ENCODE measurements around the gene MFSD11.
A peak's percentile ranks its signal among the peaks of the same experiment; 100 is the strongest.
"Not testable (repeated sequence)": the region's sequence is repeated elsewhere in the genome, so short reads cannot be mapped to it uniquely, and the experiment has no call there.

MFSD11 gene

DNA sequence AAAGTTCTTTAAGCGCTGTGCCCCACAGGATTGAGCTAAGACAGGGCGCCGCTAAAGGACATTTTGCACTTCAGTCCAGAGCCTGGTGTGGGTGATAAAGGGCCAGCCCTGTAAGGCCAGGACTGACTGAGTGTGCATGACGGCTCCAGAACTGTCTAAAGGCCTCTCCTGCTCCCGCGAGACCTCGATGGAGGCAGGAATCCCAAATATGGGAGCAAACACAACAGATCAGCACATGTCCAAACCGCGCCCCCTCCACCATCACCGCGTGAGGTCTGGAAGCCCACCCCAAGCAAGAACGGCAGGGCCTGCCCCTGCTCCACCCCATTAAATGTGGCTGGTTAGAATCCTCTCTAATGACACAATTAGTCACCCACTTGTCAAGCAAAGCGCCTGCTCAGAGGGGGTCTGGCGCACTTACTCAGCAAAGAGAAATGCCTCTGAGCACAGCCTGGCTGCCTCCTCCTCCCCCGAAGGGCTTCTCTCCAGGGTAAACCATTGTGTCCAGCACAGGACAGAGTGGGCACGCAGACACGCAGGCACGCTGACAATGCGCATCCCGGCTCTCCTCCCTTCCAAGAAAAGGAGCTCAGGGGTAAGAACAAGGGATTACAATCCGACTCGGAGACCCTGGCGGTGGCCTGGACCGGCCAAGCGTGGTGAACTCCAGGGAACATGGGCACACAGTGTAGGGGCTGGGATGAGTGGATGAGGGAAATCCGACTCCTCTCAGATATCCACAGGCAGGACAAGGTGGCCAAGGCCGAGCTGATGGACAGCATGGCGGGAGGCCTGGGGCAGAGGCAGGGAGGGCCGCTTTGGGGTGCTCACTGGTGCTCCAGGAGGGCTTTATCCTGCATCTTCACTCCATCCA lies 28.6 kb upstream of the MFSD11 start:
- no peak for DNase-seq

DNA sequence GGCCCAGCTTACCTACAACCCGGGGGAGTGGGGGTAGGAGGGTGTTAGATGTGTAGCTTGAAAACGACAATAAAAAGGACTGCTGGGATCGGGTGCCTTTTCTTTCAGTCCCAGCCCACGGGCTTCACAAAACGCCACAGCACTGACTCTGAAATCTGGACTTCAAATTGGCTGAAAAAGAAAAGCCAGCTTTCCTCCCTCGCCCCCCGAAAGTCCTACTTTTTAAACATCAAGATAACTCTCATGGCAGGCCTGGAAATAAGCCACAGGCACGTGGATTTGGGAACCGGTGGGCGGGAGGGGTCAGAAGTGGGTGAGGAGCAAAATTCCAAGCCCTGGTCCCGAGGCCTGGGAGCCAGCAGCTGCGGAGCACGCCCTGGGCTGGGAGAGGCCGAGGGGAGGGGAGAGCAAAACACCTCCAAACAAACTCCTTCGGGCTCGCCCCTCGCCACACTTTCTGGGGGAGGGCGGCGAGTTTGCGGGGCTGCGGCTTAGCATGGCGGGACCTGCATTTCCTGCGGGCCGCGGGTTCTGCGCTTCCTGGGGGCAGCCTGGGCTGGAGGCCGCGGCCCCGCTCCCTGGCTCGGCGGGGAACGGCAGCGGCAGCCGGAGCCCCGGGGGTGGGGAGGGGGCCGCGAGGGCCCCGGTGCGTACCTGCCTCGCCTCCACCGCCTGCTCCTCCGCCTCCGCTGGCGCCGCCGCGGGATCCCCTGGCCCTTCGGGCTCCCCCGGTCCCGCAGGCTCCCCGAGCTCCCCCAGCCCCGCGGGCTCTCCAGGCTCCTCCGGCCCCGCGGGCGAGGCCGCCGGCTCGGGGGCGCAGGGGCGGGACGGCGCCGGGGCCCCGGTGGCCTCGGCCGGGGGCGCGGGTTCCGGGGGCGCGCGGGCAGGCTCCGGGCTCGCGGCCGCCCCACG lies 27.7 kb upstream of the MFSD11 start:
- not testable (repeated sequence) for DNase-seq

DNA sequence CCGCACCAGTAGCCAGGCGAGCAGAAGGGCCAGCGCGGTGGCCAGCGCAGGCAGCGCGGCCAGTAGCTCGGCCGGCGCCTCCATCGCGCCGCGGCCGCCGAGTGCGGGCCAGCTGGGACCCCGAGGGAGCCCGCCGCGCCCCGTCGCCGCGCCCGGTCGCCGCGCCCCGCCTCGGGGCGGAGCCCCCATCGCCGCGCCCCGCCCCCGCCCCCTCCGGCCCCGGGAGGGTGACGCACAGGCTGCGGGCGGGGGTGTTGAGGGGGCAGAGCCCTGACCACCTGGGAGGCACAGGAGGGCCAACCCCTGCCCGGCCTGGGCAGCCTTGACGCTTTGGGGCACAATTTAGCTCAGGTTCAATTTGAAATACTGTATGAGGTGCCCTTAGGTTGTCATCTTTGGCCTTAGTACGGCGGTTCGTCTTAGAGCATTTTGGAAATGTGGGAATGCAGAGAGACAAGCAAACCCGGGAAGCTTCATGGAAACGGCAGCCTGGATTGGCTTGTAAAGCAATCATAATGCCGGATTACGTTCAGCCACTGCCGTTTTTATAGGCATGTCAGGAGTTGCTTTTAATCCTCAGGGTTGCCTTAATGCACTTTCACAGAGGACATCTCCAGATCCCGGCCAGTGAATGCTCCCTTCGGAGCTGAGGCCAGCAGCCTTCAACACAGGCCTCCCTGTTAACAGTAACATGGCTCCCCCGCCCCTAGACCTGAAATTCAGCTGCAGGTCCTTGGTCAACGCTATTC lies 26.9 kb upstream of the MFSD11 start, which contains the start of gene MXRA7:
Gene MXRA7 (minus strand): TSS at position 103 of the 749 bp plus-strand sequence. CDS start 19 bp downstream, at position 84.
- peak; percentile 60 to 65 for DNase-seq

DNA sequence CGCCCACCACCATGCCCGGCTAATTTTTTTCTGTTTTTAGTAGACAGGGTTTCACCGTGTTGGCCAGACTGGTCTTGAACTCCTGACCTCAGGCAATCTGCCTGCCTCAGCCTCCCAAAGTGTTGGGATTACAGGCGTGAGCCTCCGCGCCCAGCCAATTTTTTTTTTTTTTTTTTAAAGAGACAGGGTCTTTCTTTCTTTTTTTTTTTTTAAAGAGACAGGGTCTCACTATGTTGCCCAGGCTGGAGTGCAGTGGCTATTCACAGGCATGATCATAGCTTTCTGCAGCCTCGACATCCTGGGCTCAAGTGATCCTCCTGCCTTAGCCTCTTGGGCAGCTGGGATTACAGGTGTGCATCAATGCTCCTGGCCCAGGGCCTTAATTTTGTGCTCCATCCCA lies 25.6 kb upstream of the MFSD11 start:
- DNase-seq, result not testable (repeated sequence)

DNA sequence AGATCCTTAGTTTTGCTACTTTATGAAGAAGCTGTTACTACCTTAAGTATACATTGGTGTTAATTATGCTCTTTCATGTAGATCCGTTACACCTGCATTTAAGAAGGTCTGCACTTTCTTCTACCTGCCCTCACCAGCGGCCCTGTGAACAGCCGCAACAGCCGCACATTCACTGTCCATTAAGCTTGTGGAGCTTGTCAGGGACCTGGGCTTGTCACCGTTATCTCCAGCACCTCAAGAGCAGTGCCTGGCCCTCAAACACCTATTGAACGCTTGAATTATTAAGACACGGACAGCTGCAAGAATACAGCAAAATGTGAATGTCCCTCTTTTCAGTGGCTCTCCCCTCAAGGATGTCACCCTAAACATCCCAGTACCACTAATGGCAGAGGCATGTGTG lies 24.2 kb upstream of the MFSD11 start:
- no peak for DNase-seq

- no peak for DNase-seq
Measured at GRCh38 chr17:76714336-76714735, 23.6 kb upstream of the MFSD11 start.

DNA sequence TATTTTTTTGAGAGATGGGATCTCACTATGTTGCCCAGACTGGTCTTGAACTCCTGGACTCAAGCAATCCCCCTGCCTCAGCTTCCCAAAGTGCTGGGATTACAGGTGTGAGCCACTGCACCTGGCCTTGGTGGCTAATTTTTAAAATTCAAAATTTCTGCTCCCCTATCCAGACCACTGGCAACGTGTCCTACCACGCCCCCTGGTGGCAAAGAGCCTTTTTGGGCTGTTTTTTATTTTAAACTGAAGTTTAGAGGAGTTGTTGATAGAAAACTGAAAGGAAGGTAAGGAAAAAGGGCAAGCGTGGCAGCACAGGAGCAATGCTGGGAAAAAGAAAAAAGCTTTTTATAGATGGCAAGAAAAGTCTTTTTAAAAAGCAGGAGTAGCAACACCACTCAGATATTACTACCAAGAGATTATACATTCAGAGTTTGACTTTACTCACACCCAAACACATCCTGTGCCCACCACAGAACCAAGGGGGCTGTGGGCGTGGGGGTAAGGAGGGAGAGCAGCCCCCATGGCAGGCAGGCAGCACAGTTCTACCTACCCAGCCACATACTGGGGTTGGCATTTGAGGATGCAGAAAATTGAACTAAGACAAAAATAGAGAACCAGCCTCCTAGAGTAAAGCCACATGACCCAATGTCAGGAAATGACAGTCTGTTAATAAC lies 23.0 kb upstream of the MFSD11 start:
- peak; percentile 83 to 88 for DNase-seq

DNA sequence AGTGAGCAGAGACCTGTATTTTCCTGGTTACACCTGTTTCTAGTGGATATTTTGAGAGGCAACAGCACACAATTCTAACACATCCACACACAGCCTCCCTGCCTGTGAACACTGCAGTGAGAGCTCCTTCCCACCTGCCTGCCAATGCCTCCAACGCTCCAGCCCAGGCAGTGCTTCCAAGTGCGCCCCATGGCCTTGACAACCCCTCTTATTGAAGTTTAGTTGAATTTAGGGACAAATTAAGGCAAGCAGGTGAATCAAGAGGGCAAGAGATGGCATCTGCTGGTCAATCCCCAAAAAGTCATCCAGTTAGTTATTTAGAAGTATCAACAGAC lies 22.5 kb upstream of the MFSD11 start:
- DNase-seq, result no peak

GRCh38 chr17:76716146-76716838 lies 21.6 kb upstream of the MFSD11 start:
- no peak for DNase-seq

DNA sequence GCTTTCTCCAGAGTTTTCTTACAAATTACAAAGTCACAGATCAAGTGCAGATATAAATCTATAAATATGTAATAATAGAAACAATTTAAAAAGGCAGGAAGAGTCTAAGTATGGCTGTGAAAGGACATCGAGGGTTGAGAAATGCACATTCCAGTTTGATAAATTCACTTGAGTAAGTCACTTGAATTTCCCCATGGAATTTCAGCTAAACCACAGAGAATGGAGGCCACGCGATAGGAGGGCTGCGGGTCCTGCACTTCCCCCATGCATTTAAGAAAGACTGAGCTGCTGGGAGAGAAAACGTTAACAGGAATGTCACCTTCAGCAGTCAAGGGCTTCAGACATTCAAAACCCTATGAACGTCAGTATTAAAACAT lies 21.1 kb upstream of the MFSD11 start:
- DNase-seq, result no peak

GRCh38 chr17:76718516-76718915 lies 19.4 kb upstream of the MFSD11 start:
- no peak for DNase-seq

DNA sequence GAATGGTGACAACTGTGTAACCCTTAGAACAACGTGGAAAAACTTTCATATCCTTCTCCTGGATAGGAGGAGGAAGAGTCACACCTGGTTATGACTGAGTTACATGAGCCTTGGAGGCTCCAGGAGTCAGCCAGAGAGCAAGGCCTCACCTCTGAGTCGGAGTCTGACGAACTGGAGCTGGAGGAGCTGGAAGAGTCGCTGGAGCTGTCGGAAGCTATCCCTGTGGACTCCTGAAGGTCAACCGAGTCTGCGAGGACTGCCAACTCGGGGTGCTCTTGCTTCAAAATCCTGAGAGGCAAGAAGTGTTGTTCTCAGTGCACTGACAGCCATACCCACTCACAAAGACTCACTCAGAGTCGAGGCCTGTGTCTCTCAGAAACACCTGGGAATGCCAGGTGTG lies 17.7 kb upstream of the MFSD11 start:
- DNase-seq, result no peak

DNA sequence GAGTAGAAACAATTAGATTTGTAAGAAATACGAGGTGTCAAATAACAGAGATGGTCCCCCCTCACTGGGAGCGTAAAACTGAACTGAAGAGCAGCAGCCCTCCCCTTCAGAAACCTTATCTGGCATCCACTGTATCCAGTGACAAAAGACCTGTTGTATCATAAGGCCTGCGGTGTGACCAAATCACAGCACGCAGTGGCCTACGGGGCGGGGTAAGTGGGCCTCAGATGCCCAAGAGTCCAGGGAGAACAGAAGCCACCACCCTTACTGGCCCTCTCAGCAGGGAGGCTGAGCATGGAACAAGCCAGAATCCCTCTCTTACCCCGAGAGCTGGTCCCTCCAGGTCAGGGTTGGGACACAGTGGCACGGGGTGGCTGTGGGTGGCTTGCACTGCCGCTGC lies 17.0 kb upstream of the MFSD11 start:
- no peak for DNase-seq

DNA sequence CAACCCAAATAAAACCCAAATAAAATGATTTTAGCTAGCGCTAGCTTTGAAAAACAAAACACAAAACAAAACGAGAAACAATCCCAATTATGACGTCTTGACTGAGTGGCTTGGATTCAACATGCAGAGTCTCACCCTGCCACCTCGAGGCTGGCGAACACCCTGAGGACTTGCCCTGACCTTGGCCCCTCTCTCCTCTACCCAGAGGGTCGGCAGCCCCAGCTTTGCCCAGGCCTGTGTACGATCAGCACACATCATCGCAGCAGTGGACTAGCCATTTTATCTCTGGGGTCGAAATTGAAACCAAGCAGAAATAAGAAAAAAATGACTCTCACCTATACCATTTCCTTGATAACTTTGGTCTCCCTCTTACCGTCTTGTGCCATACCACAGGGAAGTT lies 16.5 kb upstream of the MFSD11 start:
- DNase-seq, result no peak

DNA sequence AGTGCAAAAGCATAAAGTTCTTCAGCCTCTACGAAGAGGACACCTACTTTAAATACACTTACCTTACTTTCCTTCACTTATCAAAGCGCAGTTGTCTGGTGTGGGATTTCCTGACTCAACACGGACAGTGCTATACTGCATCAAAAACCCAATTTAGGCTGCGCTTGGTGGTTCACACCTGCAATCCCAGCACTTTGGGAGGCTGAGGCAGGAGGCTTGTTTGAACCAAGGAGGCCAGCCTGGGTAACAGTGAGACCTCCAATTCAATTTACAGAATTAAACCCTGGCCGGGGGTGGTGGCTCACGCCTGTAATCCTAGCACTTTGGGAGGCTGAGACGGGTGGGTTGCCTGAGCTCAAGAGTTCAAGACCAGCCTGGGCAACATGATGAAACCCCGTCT lies 15.6 kb upstream of the MFSD11 start:
- no peak for DNase-seq

DNA sequence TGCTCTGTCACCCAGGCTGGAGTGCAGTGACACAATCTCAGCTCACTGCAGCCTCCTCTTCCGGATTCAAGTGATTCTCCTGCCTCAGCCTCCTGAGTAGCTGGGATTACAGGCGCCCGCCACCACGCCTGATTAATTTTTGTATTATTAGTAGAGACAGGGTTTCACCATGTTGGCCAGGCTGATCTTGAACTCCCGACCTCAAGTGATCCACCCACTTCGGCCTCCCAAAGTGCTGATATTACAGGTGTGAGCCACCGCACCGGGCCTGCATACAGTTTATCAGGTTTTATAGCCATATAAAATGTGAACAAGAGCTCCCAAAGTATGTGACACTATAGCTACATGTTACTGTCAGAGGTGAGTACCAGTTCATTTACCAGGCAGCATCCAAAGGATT lies 14.9 kb upstream of the MFSD11 start:
- DNase-seq, result not testable (repeated sequence)

DNA sequence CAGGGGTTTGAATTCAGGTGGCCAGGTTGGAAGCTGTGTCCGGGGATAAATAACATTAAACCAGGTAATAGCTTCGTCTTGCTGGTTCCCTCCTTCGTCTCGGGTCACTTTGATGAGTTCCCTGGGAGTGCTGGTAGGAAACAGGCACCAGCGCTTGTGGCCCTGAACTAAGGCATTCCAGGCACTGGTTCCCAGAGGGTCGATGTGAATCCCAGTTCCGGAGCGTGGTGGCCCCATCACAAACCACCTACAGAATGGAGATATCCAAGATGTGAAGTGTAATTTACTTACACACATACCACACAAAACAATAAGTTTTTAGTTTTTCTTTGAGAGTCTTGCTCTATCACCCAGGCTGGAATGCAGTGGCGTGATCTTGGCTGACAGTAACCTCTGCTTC lies 14.1 kb upstream of the MFSD11 start:
- no peak for DNase-seq

DNA sequence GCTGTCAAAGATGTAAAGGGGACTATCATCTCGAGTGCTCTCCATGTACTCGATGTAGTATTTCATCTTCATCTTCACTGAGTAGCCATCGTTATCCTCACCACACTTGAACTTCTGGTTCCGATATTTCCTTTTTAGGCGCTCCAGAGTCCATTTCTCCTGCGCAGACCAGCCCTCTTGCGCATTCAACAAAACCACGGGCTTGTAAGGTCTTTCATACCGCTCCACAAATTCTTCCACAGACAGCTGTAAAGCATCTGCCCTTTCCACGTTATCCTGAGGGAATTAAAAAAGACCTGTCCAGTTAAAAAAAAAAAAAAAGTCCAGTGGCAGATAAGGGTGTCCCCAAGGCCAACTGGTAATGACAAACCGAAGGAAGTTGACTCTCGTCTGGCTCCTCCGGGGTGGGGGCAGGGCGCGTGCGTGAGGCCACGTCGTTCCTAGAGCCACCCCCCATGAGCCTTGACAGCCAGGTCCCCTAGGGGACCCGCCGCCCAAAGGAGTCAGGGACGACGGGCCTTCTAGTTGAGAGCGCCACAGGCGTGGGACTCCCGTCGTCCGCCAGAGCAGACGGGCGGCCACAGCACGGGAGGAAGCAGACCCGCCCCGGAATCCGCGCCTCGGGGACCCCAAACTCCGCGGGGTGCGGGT lies 12.2 kb upstream of the MFSD11 start:
- peak; percentile 79 to 80 for DNase-seq

- DNase-seq, result peak; percentile 93 to 94
Measured at GRCh38 chr17:76726231-76726775, 11.6 kb upstream of the MFSD11 start, which contains the start of gene JMJD6. Gene JMJD6 (minus strand): TSS chr17:76726606. CDS start chr17:76726475, 131 bp downstream.

DNA sequence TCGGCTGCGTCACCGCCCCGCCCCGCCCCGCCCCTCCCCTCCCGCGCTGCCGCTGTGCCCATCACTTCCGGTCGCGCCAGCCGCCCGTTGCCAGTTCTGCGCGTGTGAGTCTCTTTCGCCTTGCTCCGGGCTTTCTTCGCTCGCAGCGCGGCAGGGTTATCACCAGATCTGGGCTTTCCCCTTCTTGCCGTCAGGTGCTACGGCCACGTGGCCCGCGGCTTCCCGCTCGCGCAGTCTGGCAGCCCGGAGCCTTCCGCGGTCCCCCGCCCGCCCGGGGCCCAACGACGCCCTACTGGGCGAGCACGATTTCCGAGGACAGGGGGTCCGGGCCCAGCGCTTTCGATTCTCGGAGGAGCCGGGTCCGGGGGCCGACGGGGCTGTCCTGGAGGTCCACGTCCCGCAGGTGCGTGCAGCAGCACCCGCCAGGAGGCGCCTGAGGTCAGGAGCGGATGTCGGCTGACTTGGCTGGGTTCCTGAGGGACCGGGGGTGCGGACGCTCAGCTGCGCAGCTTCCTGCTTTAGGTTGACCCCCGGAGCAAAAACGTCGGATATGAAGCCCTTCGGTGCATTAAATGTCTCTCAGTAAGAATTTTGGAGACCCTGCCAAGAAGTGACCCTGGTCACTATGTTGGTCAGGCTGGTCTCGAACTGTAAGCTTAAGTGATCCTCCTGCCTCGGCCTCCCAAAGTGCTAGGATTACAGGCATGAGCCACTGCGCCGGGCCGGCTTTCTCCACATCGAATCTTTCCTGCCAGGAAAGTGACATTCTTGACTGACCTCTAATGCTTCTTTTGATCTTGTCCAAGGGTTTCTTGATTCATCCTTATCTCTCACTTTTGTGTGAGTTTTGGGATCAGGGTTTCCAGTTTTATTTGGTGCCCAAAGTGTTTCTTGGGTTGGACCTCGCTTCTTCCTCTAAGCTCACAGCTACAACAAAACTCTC lies 10.9 kb upstream of the MFSD11 start, which contains the start of gene METTL23:
Gene METTL23 (plus strand): TSS at position 64 of the 943 bp plus-strand sequence. CDS start 2,872 bp downstream, outside the sequence.
- DNase-seq, result peak; percentile 80 to 81
